Keratinocyte (primary cell): Measurements from ENCODE around the gene THOC6.

Experiments used
- CTCF ChIP-seq, 3 experiments: IDR thresholded peaks in 1 of 3; conservative IDR thresholded peaks in 1 of 3; optimal IDR thresholded peaks in 1 of 3; 2 replicates in 2 of 3; 3 replicates in 1 of 3; pipeline versions ENCODE3 to v1.5.1; 2011; ENCODE audit warnings: low read length in 3 of 3, mild to moderate bottlenecking in 3 of 3, moderate library complexity in 2 of 3, control low read depth in 1 of 3, inconsistent platforms in 1 of 3; ENCODE audit not compliant: insufficient read depth in 2 of 3; ENCODE audit errors: extremely low read depth in 1 of 3
- EZH2 ChIP-seq: IDR thresholded peaks from one replicate; pipeline ENCODE4 v1.6.1; 2012; ENCODE audit warnings: inconsistent platforms, mild to moderate bottlenecking, low read length, moderate library complexity

DNA sequence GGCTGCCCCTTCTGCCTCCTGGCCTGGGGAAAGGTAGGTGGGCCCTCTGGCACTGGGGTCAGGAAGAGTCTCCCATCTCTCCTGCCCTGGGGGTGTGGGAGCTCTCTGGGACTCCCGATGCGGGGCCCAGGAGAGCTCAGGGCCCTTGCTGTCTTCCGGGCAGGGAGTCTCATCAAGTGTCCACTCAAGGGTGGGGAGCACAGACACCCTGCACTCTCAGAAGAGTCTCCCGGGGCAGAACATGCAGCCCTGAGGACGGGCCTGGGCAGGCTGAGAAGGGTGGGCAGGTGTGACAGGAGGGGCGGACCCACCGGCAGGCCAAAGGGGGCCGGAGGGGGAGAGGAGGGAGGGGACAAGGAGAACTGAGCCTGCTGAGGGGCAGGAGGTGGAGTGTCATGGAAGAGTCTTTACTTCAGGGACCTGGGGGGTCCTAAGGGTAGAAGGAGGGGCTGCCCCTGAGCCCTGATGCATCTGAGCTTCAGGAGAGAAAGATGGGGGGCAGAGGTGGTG lies 35.2 kb upstream of the THOC6 start:
- TF ChIP-seq CTCF (optimal IDR thresholded peaks at IDR 0.05 in 1 of 3, IDR thresholded peaks at IDR 0.05 in 1 of 3, conservative IDR thresholded peaks at IDR 0.05 in 1 of 3; ENCODE audit: extremely low read depth in 1 of 3, insufficient read depth in 2 of 3, low read length in 3 of 3), result no peak
- no peak for TF ChIP-seq EZH2
